NOMO-1 treated with DMSO at 0.1 percent for 48 hours (cell line): Measurements from ENCODE around the gene AURKAIP1.
A peak's percentile ranks its signal among the peaks of the same experiment; 100 is the strongest.
"Not testable (repeated sequence)": the region's sequence is repeated elsewhere in the genome, so short reads cannot be mapped to it uniquely, and the experiment has no call there.

Experiments used
- DNase-seq: peaks from one replicate; lab custom pipeline; 2025; ENCODE audit not compliant: unreplicated experiment; lab: John Stamatoyannopoulos, UW

AURKAIP1 gene

DNA sequence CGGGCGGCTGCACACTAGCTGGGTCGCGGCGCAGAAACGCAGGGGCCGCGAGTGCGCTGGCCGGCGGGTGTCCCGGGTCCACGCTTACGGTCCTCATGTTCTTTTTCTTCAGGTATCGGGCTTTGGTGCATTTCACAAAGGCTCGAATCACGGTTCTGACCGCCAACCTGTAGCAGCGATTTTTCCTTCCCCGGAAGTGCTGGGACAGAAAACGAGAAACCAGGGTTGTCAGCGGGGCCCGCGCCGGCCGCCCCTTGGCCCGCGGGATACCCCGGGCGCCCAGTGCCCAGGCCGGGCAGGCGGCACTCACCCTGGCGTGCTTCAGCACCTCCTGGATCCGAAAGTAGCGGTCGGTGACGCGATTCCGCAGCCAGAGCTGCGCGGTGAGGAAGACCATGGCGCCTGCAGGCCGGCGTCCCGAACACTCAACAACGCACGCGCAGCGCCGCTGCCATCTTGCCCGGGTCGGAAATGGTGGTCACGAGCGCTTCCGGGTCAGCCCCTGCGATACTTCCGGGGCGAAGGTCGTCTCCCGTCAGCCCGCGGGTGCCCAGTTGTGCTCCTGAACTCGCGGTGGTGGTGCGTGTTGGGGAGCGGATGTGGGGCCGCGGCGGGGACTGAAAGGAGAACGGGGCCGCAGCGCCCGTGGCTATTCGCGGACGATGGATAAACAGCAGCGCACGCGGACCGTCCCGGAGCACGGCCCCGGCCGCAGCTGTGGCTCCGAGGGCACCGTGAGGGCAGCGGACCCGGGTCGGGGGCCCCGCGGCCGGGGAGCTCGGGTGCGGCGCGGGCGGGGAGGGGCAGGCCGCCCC is 32.0 kb upstream of the AURKAIP1 start, which contains the start of gene MRPL20:
Gene MRPL20, minus strand, starts transcription at position 473 of the 815 bp plus-strand sequence. Its CDS starts 76 bp downstream, at position 397.
- DNase-seq, result peak; percentile 91

DNA sequence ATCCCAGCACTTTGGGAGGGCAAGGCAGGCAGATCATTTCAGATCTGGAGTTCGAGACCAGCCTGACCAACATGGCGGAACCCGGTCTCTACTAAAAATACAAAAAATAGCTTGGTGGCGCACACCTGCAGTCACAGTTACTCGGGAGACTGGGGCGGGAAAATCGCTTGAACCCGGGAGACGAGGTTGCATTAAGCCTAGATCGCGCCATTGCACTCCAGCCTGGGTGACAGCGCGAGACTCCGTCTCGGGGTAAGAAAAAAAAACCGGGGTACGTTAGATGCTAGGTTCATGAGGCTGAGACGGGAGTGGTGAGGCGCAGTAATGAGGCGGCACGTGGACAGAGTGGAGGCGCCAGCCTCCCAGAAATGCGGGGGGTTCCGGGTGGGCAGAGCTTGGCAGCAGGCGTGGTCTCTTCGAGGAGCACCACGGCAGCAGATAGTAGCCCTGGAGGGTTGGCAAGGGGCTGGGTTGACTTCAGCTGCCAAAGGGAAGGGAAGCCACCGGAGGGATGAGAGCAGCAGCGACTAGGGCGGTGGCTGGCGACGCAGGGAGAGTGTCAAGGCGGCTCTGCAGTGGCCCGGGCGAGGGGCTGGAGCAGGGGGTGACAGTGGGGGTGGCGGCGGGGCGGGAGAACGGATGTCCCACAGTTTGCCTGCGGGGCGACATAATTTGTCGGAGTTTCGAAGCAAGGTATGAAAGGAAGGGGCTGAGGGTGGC is 31.3 kb upstream of the AURKAIP1 start:
- no peak for DNase-seq

DNA sequence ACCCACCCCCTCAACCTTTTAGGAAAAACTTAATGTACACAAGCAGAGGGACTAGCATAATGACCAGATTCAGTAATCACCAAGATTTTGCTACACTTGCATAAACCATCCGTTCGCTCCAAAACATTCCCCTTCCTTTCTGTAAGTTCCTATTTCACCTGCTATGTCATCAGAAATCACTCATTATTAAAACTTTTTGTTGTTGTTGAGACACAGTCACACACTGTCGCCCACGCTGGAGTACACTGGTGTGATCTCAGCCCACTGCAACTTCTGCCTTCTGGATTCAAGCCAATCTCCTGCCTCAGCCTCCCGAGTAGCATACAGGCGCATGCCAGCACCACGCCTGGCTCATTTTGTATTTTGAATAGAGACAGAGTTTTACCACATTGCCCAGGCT is 28.6 kb upstream of the AURKAIP1 start:
- DNase-seq, result no peak

DNA sequence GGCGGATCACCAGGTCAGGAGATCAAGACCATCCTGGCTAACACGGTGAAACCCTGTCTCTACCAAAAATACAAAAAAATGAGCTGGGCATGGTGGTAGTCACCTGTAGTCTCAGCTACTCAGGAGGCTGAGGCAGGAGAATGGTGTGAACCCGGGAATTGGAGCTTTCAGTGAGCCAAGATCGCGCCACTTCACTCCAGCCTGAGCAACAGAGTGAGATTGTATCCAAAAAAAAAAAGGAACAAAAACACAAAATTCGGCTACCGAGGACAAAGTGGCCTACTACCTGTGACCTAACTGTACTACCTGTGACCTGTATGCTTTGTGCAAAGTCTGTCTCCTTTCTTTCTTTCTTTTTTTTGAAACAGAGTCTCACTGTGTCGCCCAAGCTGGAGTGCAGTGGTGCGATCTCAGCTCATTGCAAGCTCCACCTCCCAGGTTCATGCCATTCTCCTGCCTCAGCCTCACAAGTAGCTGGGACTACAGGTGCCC is 27.9 kb upstream of the AURKAIP1 start:
- DNase-seq, result not testable (repeated sequence)

DNA sequence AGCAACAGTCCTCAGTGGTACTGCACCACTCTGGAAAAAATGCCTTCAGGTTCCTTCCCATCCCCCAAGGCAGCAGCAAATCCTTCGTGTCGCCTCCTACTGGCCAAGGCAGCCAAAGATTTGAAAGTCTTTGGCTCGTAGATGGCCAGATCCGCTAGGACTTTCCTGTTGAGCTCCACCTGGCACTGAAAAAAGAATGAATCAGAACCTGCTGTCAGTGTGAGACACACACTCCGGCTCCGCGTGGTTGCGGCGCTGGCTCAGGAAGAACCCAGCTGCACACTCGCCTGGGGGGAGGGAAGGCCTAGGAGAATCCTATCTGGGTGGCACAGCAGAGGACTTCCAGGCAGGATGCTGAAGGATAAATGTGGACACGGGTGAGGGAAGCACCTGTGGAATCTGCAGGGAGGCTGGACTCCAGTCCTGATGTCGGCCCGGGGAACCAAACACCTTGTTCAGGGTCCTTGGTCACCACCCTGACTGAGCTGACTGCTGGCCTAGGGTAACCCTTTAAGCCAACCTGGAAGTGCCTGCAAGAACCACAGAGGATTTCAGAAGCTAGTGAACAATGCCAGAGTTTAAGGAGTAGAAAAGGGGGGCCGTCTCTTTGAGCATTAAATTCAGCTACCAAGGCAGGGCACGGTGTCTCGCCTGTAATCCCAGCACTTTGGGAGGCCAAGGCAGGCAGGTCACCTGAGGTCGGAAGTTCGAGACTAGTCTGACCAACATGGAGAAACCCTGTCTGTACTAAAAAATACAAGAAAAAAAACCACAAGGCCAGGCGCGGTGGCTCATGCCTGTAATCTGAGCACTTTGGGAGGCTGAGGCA is 27.3 kb upstream of the AURKAIP1 start:
- DNase-seq, result peak; percentile 33

DNA sequence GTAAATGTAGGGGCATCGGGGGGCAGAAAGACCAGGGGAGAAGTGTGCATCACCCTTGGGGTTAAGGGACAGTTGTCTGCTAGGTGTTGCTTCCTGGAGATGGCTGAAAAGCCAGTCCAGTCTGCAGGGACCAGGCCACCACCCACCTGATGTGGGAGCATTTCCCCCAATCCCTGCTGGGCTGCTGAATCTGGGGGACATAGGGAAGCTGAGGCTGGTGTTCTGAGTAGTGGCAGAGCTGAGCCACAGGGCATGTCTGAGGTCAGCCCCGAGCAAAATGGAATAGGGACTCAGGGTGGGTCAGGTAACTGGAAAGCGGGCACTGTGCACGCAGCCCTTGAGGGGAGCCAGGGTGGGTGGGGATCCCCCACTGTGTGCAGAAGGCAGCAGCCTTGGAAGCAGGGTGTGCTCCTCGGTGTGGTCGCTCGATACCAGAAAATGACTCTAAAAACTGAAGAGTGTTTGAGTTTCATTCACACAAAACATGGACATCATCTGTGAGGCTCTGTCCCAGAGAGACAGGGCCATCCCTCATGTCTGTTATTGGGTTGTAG is 26.5 kb upstream of the AURKAIP1 start:
- no peak for DNase-seq

DNA sequence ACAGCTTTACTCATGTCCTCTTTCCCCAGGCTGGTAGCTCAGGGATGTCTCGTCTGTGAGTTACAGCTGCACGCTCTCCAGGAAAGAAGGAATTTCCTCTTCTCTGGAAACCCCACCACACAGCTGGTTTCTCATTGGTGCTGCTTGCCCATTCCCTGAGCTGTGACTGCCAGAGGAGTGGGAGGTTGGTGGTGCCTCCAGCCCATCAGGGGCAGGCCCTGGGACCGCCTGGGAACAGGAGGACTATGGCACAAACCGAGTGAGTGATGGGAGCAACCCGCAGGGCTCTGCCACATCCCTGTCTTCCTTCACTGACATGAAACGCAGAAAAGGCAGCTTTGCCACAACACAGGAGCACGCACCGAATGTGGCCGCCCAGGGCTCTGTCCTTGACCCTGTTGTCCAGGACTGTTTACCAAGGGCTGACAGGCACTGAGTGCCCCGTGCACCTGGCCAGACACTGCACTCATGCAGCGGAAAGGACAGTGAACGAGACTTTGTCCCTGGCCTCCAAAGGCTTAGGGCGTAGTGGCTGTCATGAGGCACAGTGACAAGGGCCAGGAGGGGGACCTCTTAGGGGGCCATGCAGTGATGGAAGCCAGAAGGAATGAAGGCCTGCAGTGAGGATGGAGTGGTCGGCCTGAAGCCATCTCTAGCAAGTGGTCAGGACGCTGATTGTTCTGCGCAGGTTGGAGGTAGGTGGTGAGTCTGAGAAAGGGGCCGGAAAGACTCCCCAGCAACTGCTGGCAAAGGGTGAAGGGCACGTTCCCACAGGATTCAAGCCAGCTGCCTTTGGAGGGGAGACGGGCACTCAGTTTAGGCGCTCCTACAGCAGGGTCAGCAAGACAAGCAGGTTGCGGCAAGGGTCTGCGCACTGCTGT is 25.8 kb upstream of the AURKAIP1 start:
- DNase-seq, result no peak

DNA sequence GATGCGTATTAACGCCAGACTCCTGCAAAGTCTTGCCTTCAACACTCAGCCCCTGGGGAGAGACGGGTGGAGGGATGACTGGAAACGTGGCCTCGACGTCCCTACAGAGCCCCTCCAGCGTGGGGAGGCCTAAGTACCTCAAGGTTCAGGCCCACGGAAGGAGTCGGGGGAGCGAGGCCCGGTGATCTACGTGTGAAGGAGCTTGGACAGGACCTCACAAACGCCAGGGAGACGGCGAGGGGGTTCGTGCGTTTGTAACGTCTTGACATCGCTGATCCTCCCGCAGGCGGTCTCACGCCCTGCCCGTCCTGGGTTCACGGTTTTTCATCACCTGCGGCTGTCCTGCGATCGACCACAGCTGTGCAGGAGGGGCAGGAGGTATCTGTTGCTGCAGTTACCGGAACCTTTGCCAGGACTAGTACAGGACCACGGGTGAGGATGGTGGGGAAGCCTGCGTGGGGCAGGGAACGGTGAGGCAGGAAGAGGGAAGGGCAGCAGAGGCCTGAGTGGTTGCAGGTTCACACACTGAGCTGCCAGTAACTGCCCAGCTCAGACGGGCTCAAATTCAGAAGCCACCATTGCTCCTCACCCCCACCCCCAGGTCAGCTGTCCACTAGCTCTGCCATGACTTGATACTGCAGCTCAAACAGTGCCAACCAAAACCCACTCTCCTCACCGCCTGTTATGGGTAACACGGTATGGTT is 25.0 kb upstream of the AURKAIP1 start:
- DNase-seq, result peak; percentile 7

DNA sequence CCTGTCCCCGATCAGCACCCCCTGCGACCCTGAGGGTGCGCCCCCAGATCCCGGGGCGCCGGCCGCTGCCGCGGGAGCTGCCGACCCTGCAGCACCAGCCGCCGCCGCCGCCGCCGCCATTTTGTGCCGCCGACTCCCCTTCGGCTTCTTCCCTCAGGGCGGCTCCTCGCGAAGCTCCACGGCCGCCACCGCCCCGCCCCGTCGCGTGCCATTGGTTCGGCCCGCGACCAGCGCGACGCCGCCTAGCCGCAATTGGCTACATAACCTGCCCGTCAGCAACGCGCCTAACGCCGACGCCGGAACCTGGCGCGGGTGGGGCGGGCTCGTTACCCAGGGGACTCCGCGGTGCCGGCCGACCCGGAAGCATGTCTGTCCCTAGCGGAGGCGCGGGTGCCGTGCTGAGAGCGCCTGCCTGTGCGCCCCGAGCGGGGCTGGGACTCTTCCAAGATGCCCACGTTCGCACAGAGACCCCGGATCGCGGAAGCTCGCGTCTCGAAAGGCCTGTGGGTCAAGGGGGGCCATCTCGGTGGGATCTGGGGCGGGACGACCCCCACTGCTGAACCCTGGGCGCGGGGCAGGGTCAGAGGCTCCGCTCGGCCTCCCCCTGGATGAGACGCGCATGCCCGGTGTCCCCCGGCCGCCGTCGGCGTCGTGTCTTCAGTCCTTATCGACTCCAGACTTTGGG is 24.3 kb upstream of the AURKAIP1 start, which contains the start of gene CCNL2:
Gene CCNL2, minus strand, starts transcription at position 149 of the 685 bp plus-strand sequence. Its CDS starts 29 bp downstream, at position 120.
- DNase-seq, result peak; percentile 97

DNA sequence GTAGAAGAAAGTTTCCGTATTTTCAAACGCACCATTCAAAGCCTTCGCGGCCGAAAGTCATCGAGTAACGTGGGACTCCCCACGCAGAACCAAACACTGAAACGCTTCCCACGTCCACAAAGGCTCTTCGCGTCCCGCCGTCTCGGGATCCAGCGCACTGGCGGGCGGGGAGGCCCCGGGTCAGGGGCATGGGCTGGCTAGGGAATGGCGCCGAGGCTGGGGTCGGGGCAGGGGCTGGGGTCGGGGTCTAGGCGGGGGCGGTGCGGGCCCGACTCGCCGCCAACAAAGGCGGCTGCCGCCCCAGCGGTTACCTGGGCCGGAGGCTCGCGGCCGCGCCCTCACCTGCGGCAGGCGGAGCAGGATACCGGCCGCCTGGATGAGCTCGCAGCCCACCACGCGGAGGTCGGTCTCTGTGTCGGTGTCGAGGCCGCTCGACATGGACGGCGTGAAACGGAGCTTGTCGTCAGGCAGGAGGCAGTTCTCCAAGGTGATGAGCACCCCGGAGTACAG is 23.7 kb upstream of the AURKAIP1 start:
- DNase-seq, result no peak

DNA sequence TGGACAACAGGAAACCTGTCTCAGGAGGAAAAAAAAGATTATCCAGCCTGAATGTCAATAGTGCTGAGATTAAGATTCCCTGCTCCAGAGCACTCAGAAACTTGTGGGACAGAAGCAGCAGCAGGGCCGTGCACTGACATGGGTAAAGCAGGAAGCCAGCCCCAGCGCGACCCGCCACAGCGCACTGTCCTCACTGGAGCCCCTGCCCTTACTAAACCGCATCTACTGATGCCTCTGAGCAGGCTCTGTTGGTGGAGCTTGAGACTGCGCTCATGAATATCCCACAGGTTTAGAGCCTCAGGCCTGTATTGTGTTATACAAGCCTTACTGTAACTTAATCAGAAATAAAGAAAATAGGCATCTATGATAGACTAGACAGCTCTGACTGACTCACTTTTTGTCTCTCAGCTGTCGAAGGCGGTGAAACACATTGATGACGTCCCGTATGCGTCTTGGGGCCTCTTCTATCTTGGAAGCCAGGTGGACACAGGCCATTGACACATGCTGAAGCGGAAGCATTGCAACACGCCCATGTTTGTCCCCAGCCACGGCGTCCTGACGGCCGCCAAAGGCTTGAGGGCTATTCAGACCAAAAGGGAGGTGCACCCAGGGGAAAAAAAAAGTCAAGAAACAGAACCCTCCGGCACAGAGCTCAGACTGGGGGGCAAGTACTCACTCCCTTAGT is 23.0 kb upstream of the AURKAIP1 start:
- DNase-seq, result no peak

DNA sequence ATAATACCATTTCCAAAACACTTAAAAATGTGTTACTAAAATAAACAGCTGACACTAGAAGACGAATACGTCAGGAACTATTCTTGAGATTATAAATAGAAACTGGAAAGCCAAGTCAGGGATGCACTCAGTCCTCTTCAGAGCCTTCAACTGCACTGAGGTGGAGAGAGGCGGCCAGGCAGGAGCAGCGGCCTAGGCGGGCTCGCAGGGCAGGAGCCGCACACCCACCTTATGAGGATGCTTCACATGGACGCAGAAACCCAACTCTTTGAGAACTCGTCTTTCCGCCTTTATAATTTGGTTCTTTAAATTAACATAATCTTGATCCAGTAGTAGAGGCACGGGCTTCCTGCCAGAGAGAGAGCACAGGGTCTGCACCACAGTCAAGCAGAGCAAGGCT is 20.2 kb upstream of the AURKAIP1 start:
- DNase-seq, result no peak

DNA sequence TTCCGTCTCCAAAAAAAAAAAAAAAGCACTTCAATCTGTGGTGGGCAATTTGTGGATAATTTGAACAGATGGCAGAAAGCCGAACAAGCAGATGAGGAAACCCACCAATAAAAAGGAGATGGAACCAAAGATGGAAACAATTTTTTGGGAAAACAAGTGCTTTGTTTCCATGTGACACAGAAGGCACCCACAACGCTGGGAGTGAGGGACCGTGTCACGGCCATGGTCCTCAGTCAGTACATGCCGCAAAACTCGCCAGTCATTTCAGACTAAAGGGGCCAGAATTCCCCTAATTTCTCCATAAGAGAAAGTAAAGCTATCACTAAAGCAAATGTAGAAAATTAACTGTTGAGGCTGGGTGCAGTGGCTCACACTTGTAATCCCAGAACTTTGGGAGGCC is 19.1 kb upstream of the AURKAIP1 start:
- no peak for DNase-seq

DNA sequence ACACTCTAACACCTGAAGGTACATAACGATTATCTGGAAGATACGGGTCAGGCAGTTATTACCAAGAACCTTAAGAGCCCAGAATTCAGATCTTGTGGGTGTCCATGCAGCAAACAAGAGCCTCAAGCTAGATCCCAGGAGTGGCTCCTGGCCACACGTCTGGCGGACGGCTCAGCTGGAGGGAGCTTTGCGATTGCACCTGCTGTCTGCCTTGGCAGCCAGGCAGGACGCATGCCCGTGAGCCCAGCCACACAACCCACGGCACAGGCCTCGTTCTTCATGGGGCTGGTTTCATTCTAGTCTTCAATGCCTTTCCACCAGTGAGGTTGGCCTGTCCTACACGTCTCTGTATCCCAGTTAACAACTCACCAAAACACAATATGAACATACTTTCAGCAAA is 18.4 kb upstream of the AURKAIP1 start:
- no peak for DNase-seq

DNA sequence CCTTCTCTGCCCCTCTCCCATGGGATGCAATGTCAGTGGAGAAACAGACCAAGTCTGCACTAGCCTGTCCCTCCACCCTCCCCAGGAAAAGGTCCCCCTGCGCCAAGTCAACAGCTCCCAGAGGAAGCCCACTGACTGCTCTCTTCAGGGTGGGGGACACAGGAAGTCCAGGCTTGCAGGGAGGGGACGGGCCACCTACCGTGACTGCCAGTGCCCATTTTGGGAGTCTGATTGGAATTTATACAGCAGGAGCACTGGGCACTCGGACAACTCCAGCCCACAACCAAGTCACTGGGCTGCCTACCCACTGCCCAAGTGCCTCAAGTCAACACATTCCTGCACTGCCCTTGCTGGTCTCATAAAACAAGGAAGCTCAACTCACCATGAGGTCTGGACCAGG is 18.0 kb upstream of the AURKAIP1 start:
- DNase-seq, result no peak

DNA sequence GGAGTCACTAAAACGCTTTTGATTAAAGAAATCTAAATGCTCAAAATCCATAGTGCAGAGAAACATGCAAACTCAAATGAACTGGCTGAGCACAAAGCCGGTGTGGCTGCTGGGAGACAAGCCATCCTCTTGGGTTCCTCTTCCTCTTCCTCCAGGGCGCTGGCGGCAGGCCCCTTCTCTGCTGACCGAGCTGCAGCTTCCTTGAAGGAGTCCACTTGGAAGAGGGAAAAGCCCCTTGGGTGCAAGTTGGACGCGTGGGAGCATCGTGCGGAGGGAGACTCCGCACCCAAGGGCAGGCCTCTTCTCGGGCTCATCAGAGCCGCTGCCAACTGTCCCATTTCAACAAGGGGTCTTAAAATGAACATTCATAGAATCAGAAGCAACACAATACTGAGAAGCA is 16.2 kb upstream of the AURKAIP1 start:
- no peak for DNase-seq

DNA sequence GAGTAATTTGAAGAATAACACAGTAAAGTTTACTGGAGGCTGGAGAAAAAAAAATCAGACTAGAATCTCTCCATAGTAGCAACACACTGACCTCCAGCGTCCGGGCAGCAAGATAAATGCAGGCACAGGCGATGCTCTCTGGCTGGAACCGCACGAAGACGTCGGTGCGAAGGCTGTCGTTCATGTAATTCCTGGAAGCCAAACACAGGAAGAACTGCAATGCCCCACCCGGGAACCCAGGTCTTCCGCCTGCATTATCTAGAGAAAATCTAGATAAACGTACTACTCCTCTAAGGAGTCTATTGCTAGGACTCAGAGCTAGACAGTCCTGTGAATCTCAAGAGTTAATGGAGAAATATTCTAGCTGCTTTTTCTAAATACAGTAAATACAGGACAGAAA is 15.7 kb upstream of the AURKAIP1 start:
- DNase-seq, result no peak

DNA sequence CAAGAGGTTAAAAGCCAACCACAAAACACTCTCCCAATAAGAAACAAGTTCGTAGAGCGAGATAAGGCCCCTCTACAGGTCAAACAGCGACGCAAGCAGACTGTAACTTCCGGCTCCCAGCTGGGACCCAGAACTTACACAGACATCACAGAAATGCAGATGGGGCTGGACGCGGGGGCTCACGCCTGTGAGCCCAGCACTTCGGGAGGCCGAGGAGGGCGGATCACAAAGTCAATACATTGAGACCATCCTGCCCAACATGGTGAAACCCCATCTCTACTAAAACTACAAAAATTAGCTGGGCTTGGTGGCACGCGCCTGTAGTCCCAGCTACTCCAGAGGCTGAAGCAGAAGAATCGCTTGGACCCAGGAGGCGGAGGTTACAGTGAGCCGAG is 13.1 kb upstream of the AURKAIP1 start:
- no peak for DNase-seq
